Panc1 (cell line): ENCODE results near the gene VEZT. TPM values are rescaled to one million over a fixed set of nuclear protein-coding genes. Genes with fewer than 3 reads are reported as not detected.

ENCODE experiments used
- ATAC-seq: fragments of 200-7000 bp; cut with Tn5 transposase; 2 replicates; pipeline ENCODE4 v1.9.1; 2020; ENCODE audit warnings: mild to moderate bottlenecking, moderate library complexity
- BruUV-seq: library from RNA; stranded (reverse); fragments of 400-500 nt; replicated peaks from 2 replicates; lab custom pipeline; 2021; lab: Mats Ljungman, UMichigan
- CTCF ChIA-PET: fragments of 300-600 bp; sonication (Branson Sonifier 250); formaldehyde crosslinking; loops from one replicate; lab custom pipeline; 2022; ENCODE audit warnings: antibody characterized with exemption; lab: Charles Lee
- POLR2A ChIA-PET: fragments of 300-600 bp; sonication (Branson Sonifier 250); formaldehyde crosslinking; loops from one replicate; lab custom pipeline; 2022; ENCODE audit warnings: antibody characterized with exemption; lab: Charles Lee
- DNase-seq: peaks from one replicate; pipeline ENCODE4 v3.0.0-alpha.2; 2010; ENCODE audit warnings: low read depth, low spot score
- H3K27ac ChIP-seq: 2 replicates; pipeline ENCODE4 v1.5.1; 2011; ENCODE audit warnings: mild to moderate bottlenecking, low read length, inconsistent platforms
- H3K27me3 ChIP-seq: fragments of 200-500 bp; sonication (Bioruptor generic); 2 replicates; pipeline ENCODE4 v1.6.0; 2014; ENCODE audit warnings: low read length, inconsistent platforms; ENCODE audit not compliant: control insufficient read depth, insufficient read depth
- H3K36me3 ChIP-seq: fragments of 200-500 bp; sonication (Bioruptor generic); 2 replicates; pipeline ENCODE4 v1.5.1; 2014; ENCODE audit warnings: inconsistent platforms, mild to moderate bottlenecking, low read length, moderate library complexity; ENCODE audit not compliant: control insufficient read depth, insufficient read depth
- H3K4me1 ChIP-seq: 2 replicates; pipeline ENCODE4 v1.5.1; 2011; ENCODE audit warnings: inconsistent platforms, mild to moderate bottlenecking, low read length, moderate library complexity; ENCODE audit not compliant: control insufficient read depth, insufficient read depth
- H3K4me3 ChIP-seq, 2 experiments: 2 replicates each; pipeline ENCODE4 v1.5.1; 2011 to 2012; ENCODE audit warnings: low read depth in 2 of 2, low read length in 2 of 2, mild to moderate bottlenecking in 2 of 2, inconsistent platforms in 1 of 2, moderate library complexity in 1 of 2
- H3K9me3 ChIP-seq: fragments of 200-500 bp; sonication (Bioruptor generic); 2 replicates; pipeline ENCODE4 v1.5.1; 2014; ENCODE audit warnings: low read depth, mild to moderate bottlenecking, inconsistent platforms, low read length, moderate library complexity; ENCODE audit not compliant: control insufficient read depth, insufficient read depth
- POLR2AphosphoS5 ChIP-seq: IDR thresholded peaks from 2 replicates; pipeline ENCODE4 v1.6.1; 2012; ENCODE audit warnings: mild to moderate bottlenecking, low read depth, low read length, moderate library complexity
- SIN3A ChIP-seq: IDR thresholded peaks from 2 replicates; pipeline ENCODE4 v1.6.1; 2012; ENCODE audit warnings: low read depth, mild to moderate bottlenecking, low read length, moderate library complexity, borderline replicate concordance; ENCODE audit not compliant: insufficient read depth
- TCF7L2 ChIP-seq: IDR thresholded peaks from 2 replicates; pipeline ENCODE4 v1.6.1; 2011; ENCODE audit warnings: mild to moderate bottlenecking, low read depth, low read length, inconsistent platforms
- in situ Hi-C: cut with HindIII; loops from 2 replicates; pipeline ENCODE4 v1.10.0; 2016; ENCODE audit warnings: low sequenced_read_pairs, low pct_unique_long_range_greater_than_20kb
- intact Hi-C: fragments of 100-400 bp; cut with micrococcal nuclease; formaldehyde crosslinking; loops from one replicate; pipeline ENCODE4 v1.10.0; 2022; ENCODE audit not compliant: unreplicated experiment
- total RNA-seq: library from RNA; stranded (reverse); gene quantifications from one replicate; pipeline ENCODE4 v1.2.1, GENCODE V29; 2021; ENCODE audit not compliant: unreplicated experiment
- TF ChIP-seq, protein P1 (sequence below): fragments of 450-650 bp; IDR thresholded peaks from 2 replicates; pipeline ENCODE4 v1.5.1; 2017; ENCODE audit warnings: mild to moderate bottlenecking
- TF ChIP-seq, protein P2 (sequence below), 2 experiments: IDR thresholded peaks; 2 replicates each; pipeline ENCODE4 v1.6.1; 2011 to 2012; ENCODE audit warnings: low read depth in 2 of 2, control low read depth in 1 of 2, low read length in 1 of 2, mild to moderate bottlenecking in 1 of 2, moderate library complexity in 1 of 2; ENCODE audit not compliant: insufficient read depth in 1 of 2

Gene VEZT
- total RNA-seq, 1 experiment from 2014 or later: 70.6 TPM

DNA sequence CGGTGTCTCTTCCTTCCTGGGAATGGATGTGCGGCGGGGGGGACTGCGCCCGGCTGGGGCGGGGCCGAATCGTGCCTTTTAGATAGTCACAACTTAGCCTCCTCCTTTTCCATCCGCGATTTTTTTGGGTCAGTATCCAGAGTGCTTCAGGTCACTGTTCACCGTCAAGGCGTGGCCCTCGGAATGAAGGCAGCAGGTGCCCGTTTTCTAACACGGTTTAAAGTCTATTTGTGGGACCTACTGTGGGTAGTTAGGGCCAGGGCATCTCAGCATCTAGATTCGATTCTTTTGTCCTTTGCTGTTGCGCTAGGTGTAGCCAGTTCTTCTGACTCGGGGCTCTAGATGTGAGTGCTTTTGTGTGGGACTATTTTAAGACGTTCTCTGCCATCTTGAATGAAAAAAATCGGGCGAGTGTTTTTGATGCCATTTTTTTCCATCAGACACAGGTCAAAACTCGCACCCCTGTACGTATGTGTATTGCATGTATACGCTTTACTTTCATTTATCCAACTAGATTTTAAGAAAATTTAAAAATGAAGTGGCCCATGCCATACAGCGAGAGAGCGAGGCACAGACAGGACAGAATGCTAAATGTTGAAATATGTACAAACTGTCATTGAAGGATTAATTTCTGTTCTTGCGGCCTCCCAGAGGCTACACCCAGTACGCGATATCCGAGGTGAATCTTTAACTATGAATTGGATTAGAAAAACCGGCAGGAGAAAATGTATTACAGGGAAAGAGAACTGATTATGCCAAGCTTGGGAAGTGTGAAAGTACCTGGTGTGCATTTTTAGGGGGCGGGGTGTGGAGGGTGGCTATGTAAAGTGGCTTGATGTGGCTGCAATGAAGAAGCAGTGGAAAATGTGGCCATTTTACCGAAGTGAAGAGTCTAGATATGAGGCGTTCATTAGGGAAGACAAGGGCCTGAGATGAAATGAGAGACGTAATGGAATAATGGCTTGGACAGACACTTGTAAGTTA lies 835 bp downstream of the VEZT start:
- DNase-seq: no peak
- H3K4me1 ChIP-seq: peaks cover 21% of the 10 kb centered on the region

DNA sequence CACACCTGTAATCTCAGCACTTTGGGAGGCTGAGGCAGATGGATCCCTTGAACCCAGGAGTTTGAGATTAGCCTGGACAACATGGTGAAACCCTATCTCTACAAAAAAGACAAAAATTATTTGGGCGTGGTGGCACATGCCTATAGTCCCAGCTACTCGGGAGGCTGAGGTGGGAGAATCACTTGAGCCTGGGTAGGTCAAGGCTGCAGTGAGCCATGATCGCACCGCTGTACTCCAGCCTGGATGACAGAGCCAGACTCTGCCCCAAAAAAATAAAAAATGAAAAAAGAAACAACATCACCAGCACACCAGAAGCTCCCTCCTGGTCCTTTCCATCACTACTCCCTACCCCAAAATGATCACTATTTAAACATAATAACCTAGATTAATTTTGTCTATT lies 2.6 kb downstream of the VEZT start:
- no TSS peak for BruUV-seq
- POLR2A ChIA-PET: no interaction called here
- in situ Hi-C loops: no loop called here
- H3K36me3 ChIP-seq: peaks cover 5% of the 10 kb centered on the region; the same call in 1 of the 2 replicates
- H3K27me3 ChIP-seq: no peaks in the 10 kb centered on the region
- CTCF ChIA-PET: no interaction called here
- intact Hi-C loops: no loop called here
- H3K9me3 ChIP-seq: no peaks in the 10 kb centered on the region
- H3K4me3 ChIP-seq: peak overlapping the region; percentile 17 to 94; a peak in 3 of 4 replicates
- TF ChIP-seq, protein P1, sequence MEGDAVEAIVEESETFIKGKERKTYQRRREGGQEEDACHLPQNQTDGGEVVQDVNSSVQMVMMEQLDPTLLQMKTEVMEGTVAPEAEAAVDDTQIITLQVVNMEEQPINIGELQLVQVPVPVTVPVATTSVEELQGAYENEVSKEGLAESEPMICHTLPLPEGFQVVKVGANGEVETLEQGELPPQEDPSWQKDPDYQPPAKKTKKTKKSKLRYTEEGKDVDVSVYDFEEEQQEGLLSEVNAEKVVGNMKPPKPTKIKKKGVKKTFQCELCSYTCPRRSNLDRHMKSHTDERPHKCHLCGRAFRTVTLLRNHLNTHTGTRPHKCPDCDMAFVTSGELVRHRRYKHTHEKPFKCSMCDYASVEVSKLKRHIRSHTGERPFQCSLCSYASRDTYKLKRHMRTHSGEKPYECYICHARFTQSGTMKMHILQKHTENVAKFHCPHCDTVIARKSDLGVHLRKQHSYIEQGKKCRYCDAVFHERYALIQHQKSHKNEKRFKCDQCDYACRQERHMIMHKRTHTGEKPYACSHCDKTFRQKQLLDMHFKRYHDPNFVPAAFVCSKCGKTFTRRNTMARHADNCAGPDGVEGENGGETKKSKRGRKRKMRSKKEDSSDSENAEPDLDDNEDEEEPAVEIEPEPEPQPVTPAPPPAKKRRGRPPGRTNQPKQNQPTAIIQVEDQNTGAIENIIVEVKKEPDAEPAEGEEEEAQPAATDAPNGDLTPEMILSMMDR: no peak
- TF ChIP-seq TCF7L2 (no peak), SIN3A (no peak), POLR2AphosphoS5 (no peak)
- TF ChIP-seq, protein P2, sequence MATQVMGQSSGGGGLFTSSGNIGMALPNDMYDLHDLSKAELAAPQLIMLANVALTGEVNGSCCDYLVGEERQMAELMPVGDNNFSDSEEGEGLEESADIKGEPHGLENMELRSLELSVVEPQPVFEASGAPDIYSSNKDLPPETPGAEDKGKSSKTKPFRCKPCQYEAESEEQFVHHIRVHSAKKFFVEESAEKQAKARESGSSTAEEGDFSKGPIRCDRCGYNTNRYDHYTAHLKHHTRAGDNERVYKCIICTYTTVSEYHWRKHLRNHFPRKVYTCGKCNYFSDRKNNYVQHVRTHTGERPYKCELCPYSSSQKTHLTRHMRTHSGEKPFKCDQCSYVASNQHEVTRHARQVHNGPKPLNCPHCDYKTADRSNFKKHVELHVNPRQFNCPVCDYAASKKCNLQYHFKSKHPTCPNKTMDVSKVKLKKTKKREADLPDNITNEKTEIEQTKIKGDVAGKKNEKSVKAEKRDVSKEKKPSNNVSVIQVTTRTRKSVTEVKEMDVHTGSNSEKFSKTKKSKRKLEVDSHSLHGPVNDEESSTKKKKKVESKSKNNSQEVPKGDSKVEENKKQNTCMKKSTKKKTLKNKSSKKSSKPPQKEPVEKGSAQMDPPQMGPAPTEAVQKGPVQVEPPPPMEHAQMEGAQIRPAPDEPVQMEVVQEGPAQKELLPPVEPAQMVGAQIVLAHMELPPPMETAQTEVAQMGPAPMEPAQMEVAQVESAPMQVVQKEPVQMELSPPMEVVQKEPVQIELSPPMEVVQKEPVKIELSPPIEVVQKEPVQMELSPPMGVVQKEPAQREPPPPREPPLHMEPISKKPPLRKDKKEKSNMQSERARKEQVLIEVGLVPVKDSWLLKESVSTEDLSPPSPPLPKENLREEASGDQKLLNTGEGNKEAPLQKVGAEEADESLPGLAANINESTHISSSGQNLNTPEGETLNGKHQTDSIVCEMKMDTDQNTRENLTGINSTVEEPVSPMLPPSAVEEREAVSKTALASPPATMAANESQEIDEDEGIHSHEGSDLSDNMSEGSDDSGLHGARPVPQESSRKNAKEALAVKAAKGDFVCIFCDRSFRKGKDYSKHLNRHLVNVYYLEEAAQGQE (IDR thresholded peaks at IDR 0.05; ENCODE audit: insufficient read depth in 1 of 2, low read depth in 2 of 2, low read length in 1 of 2): no peak
- H3K27ac ChIP-seq: peak overlapping the region; percentile 95
- DNase-seq: no peak
- H3K4me1 ChIP-seq: peaks cover 11% of the 10 kb centered on the region; the same call in 1 of the 2 replicates
- ATAC-seq: no peak

More for the DNA sequence above, 835 bp downstream of the VEZT start:
- H3K36me3 ChIP-seq: peaks cover 5% of the 10 kb centered on the region; the same call in 1 of the 2 replicates
- POLR2A ChIA-PET: interaction anchor here (1.5 kb wide), 1 partner anchor 11 kb away, joined by 3 read pairs; no protein-coding TSS in a partner anchor
- in situ Hi-C loops: no loop called here
- BruUV-seq: TSS peak; percentile 79
- H3K27ac ChIP-seq: peak overlapping the region; percentile 95
- CTCF ChIA-PET: interaction anchor here (0.6 to 0.8 kb wide), 2 partner anchors 13 to 101 kb away, joined by 4 read pairs; no protein-coding TSS in a partner anchor
- intact Hi-C loops: no loop called here
- TF ChIP-seq POLR2AphosphoS5: no peak; the same call in 1 of the 2 replicates
- TF ChIP-seq, protein P2 (IDR thresholded peaks at IDR 0.05; ENCODE audit: insufficient read depth in 1 of 2, low read depth in 2 of 2, low read length in 1 of 2): no peak
- peak; percentile 48; the same call in 1 of the 2 replicates for TF ChIP-seq SIN3A
- TF ChIP-seq, protein P1: no peak
- no peak for TF ChIP-seq TCF7L2
- no peaks in the 10 kb centered on the region for H3K27me3 ChIP-seq
- ATAC-seq: no peak; the same call in 1 of the 2 replicates
- H3K4me3 ChIP-seq: peak overlapping the region; percentile 93 to 94
- no peaks in the 10 kb centered on the region for H3K9me3 ChIP-seq
